Measurements from ENCODE around the gene PRC1.
"Not testable (repeated sequence)": the region's sequence is repeated elsewhere in the genome, so short reads cannot be mapped to it uniquely, and the experiment has no call there.

Gene PRC1

DNA sequence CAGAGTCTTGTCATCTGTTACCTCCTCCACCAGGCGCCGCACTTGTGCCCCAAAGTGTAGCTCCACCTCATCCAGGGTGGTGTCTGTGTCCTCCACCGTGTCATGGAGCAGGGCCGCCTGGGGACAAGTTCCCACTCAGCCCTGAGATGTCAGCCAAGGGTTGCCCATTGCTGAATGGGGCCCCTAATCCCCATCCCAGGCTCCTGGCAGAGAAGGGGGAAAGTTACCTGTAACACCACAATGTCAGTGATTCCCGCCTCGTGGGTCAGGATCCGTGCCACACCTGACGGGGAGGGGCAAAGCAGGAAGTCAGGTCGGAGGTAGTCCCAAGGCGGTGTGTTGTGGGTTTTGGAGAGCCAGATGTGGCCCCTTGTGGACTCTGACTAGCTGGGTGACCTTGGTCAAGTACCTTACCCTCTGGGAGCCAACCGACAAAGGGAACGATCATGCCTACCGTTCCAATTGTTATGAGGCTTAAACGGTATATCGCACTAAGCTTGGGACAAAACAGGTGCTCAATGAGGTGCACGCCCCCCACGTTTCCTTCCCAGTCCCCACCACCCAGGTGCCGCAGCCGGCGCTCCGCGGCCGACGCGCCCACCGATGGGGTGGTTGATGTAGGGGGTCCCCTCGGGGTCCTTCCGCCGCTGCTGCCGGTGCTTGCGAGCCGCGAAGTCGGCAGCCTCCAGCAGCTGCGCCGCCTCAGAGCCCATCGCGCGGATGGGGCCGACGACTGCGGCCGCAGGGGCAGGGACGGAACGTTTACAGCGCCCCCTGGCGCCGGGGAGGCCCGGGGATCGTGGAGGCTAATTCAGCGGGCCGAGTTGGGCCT, 62.3 kb downstream of the PRC1 start, which contains the start of gene HDDC3:
HDDC3 (minus strand) TSS at position 722 of the 832 bp plus-strand sequence; CDS start at position 713, 9 bp downstream.
- peak within 1 kb of the TSS; percentile 92 for H3K4me3 ChIP-seq (replicated peaks; ENCODE audit: low read depth, low read length)
- peak; percentile 36 for DNase-seq (ENCODE audit: extremely low read depth, low read depth)
- TF ChIP-seq CTCF (IDR thresholded peaks at IDR 0.05; ENCODE audit: low read depth, low read length, missing control alignments) = peak; percentile 93

GRCh38 chr15:90931575-90931827, 62.8 kb downstream of the PRC1 start:
- TF ChIP-seq CTCF (IDR thresholded peaks at IDR 0.05; ENCODE audit: low read depth, low read length, missing control alignments) = no peak
- H3K4me3 ChIP-seq (replicated peaks; ENCODE audit: low read depth, low read length) = peak overlapping the region; percentile 92
- no peak for DNase-seq (ENCODE audit: extremely low read depth, low read depth)

DNA sequence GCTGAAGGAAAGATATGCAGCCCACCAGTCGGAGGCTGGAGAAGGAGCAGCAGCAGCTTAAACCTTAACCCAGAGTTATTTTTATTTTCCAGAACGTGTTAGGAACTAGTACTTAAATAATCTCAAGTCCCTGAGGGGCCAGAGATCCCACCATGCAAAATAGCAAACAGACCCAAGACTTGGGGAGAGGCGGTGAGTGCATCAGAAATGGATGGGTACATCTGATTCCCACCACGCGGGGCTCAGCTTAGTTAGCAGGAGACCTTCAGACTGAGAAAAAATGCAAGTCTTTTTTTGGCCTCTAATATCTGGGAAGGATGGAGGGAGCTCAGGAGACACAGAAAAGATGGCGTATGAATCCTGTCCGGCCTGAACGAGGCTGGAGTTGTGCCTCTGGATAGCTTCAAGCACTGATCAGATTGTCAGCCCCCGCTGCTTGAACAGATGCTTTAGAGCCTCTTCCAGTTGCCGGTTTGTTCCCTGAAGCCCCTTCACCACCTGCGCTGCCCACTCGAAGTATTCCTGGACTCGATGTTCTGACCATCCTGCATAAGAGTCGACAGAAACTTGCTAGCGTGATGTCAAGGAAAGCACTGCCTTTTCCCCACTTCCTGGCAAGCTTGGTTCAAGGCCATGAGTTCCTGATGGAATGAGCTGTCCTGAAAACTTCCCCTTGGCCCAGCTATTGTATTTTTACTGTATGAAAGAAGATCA, 63.3 kb downstream of the PRC1 start:
- no peak for DNase-seq (ENCODE audit: extremely low read depth, low read depth)
- TF ChIP-seq CTCF (IDR thresholded peaks at IDR 0.05; ENCODE audit: low read depth, low read length, missing control alignments) = no peak
- H3K4me3 ChIP-seq (replicated peaks; ENCODE audit: low read depth, low read length) = peak overlapping the region; percentile 92

DNA sequence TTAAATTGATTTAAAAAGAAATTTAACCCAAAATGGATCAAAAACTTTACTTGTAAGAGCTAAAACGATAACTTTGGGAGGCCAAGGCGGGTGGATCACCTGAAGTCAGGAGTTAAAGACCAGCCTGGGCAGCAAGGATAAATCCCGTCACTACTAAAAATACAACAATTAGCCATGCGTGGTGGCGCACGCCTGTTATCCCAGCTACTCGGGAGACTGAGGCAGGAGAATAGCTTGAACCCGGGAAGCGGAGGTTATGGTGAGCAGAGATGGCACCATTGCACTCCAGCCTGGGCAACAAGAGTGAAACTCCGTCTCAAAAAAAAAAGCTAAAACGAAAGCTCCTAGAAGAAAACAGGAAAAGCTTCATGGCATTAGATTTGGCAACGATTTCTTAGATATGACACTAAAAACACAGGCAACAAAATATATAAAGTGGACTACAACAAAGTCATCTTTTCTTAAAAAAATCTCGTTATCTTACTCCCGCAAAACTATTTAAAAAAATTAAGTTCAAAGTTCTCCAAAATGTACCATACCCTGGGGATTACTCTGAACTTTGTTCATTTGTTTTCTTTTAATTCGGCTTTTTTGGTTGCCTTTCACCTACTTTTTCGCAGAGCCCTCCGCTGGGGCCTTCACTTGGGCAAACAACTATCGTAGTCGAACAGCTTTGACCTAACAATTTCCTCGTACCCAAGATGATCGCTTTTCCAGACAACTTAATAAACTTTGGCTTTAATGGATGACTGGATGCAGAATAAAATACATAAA, 64.9 kb downstream of the PRC1 start:
- no peak for TF ChIP-seq CTCF (IDR thresholded peaks at IDR 0.05; ENCODE audit: low read depth, low read length, missing control alignments)
- no peak for DNase-seq (ENCODE audit: extremely low read depth, low read depth)
- H3K4me3 ChIP-seq (replicated peaks; ENCODE audit: low read depth, low read length) = peak overlapping the region; percentile 50

GRCh38 chr15:90928106-90928505, 66.2 kb downstream of the PRC1 start:
- DNase-seq (ENCODE audit: extremely low read depth, low read depth); H3K4me3 ChIP-seq (replicated peaks; ENCODE audit: low read depth, low read length): not testable (repeated sequence)

DNA sequence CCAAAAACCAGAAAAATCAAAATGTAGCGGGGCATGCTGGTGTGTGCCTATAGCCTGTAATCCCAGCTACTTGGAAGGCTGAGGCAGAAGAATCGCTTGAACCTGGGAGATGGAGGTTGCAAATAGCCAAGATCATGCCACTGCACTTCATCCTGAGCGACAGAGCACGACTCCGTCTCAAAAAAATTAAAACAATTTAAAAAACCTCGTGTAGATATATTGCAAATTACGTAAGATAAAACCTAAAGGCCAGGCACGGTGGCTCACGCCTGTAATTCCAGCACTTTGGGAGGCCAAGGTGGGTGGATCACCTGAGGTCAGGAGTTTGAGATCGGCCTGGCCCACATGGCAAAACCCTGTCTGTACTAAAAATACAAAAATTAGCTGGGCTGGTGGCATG, 67.6 kb downstream of the PRC1 start:
- DNase-seq (ENCODE audit: extremely low read depth, low read depth); H3K4me3 ChIP-seq (replicated peaks; ENCODE audit: low read depth, low read length): not testable (repeated sequence)

- no peak for DNase-seq (ENCODE audit: extremely low read depth, low read depth)
- no peak for TF ChIP-seq CTCF (IDR thresholded peaks at IDR 0.05; ENCODE audit: low read depth, low read length, missing control alignments)
- no peak overlapping the region for H3K4me3 ChIP-seq (replicated peaks; ENCODE audit: low read depth, low read length)
These were observed 70.0 kb downstream of the PRC1 start for GRCh38 chr15:90924375-90924774.

DNA sequence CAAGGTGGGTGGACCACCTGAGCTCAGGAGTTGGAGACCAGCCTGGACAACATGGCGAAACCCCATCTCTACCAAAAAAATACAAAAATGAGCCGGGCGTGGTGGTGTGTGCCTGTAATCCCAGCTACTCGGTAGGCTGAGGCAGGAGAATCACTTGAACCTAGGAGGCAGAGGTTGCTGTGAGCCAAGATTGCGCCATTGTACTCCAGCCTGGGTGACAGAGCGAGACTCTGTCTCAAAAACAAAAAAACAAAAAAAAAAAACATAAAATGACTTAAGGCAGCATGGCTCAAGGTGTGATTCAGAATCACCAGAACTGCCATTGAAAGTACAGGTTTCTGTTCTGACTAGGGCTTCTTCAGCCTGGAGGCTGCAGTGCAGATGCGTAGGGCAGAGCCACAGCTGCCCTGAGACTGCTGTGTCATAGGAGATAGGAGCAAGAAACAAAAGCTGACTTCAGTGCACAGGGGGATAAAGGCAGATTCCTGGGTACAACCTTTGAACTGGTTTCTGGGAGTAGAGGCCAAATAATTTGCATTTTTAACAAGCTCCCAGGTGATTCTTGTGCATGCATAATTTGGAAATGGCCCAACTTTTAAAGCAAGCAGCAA, 71.5 kb downstream of the PRC1 start:
- DNase-seq (ENCODE audit: extremely low read depth, low read depth); H3K4me3 ChIP-seq (replicated peaks; ENCODE audit: low read depth, low read length): not testable (repeated sequence)
